Measurements from ENCODE around the gene NLN.

Gene NLN

DNA sequence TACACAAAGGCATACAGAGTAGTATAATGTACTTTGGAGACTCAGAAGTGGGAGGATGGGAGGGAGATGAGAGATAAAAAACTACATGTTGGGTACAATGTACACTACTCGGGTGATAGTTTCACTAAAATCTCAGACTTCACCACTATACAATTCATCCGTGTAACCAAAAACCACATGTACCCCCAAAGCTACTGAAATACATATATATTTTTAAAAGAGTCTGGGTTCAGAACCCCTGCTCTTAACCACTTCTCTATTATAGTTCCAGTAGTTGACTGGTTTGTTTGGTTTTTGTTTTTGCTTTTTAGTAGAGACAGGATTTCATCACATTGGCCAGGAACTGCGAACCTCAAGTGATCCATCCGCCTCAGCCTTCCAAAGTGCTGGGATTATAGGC lies 22.7 kb upstream of the NLN start:
- CTCF ChIA-PET = interaction anchor here (0.5 kb wide), 1 partner anchor 229 kb away, joined by 4 read pairs; no protein-coding TSS in a partner anchor
- POLR2A ChIA-PET = no interaction called here
- no peak for TF ChIP-seq ZNF776 (tag by site-specific recombination; IDR thresholded peaks at IDR 0.05; ENCODE audit: borderline replicate concordance)
- TF ChIP-seq, protein P1, sequence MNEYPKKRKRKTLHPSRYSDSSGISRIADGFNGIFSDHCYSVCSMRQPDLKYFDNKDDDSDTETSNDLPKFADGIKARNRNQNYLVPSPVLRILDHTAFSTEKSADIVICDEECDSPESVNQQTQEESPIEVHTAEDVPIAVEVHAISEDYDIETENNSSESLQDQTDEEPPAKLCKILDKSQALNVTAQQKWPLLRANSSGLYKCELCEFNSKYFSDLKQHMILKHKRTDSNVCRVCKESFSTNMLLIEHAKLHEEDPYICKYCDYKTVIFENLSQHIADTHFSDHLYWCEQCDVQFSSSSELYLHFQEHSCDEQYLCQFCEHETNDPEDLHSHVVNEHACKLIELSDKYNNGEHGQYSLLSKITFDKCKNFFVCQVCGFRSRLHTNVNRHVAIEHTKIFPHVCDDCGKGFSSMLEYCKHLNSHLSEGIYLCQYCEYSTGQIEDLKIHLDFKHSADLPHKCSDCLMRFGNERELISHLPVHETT (tag by site-specific recombination; IDR thresholded peaks at IDR 0.05) = no peak
- TF ChIP-seq ZNF529 (tag by site-specific recombination; IDR thresholded peaks at IDR 0.05; ENCODE audit: insufficient replicate concordance) = no peak
- no peak for TF ChIP-seq ZNF248 (tag by site-specific recombination; IDR thresholded peaks at IDR 0.05)
- no peak for TF ChIP-seq KLF9 (tag by site-specific recombination; IDR thresholded peaks at IDR 0.05; ENCODE audit: low read depth)
- TF ChIP-seq ZNF426 (tag by site-specific recombination; IDR thresholded peaks at IDR 0.05) = no peak
- no peak for TF ChIP-seq ZNF274 (IDR thresholded peaks at IDR 0.05; ENCODE audit: low read length)
- no peak for TF ChIP-seq ZNF274 (tag by site-specific recombination; IDR thresholded peaks at IDR 0.05; ENCODE audit: borderline replicate concordance)
- TF ChIP-seq, protein P2, sequence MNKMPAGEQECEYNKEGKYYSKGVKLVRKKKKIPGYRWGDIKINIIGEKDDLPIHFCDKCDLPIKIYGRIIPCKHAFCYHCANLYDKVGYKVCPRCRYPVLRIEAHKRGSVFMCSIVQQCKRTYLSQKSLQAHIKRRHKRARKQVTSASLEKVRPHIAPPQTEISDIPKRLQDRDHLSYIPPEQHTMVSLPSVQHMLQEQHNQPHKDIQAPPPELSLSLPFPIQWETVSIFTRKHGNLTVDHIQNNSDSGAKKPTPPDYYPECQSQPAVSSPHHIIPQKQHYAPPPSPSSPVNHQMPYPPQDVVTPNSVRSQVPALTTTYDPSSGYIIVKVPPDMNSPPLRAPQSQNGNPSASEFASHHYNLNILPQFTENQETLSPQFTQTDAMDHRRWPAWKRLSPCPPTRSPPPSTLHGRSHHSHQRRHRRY (tag by site-specific recombination; IDR thresholded peaks at IDR 0.05) = no peak
- TF ChIP-seq ZNF394 (tag by site-specific recombination; IDR thresholded peaks at IDR 0.05; ENCODE audit: borderline replicate concordance) = no peak
- no peak for TF ChIP-seq ZXDB (tag by site-specific recombination; IDR thresholded peaks at IDR 0.05)
- TF ChIP-seq ZNF670 (tag by site-specific recombination; IDR thresholded peaks at IDR 0.05; ENCODE audit: low read depth) = no peak
- no peak for TF ChIP-seq ZBTB7A (tag by site-specific recombination; IDR thresholded peaks at IDR 0.05; ENCODE audit: low read depth)
- no peak for TF ChIP-seq ZNF37A (tag by site-specific recombination; IDR thresholded peaks at IDR 0.05)
- TF ChIP-seq, protein P3, sequence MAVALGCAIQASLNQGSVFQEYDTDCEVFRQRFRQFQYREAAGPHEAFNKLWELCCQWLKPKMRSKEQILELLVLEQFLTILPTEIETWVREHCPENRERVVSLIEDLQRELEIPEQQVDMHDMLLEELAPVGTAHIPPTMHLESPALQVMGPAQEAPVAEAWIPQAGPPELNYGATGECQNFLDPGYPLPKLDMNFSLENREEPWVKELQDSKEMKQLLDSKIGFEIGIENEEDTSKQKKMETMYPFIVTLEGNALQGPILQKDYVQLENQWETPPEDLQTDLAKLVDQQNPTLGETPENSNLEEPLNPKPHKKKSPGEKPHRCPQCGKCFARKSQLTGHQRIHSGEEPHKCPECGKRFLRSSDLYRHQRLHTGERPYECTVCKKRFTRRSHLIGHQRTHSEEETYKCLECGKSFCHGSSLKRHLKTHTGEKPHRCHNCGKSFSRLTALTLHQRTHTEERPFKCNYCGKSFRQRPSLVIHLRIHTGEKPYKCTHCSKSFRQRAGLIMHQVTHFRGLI (tag by site-specific recombination; IDR thresholded peaks at IDR 0.05) = no peak
- no peak for TF ChIP-seq ZNF548 (tag by site-specific recombination; IDR thresholded peaks at IDR 0.05)
- TF ChIP-seq GLIS2 (tag by site-specific recombination; IDR thresholded peaks at IDR 0.05) = no peak
- no peak for TF ChIP-seq ZNF791 (tag by site-specific recombination; IDR thresholded peaks at IDR 0.05)
- TF ChIP-seq ZNF621 (tag by site-specific recombination; IDR thresholded peaks at IDR 0.05) = no peak
- TF ChIP-seq SP7 (tag by site-specific recombination; IDR thresholded peaks at IDR 0.05) = no peak

DNA sequence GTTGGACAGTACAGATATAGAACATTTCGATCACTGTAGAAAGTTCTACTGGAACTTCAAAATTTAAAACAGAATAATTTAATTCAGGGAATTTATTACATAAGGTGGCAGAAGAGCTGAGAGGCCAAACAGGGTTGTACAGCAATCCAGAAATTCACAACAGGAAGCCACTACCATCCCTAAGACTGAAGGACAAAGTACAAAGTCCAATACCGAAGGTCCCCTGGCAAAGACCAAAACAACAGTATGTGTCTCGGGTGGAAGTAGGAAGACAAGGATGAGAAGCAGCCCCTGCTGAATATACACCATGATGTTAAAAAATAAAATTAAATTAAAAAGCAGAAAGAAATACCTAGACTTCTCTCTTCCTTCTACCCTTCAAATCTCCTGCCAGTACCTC lies 20.0 kb upstream of the NLN start:
- Histone ChIP-seq H3K27ac (ENCODE audit: extremely low read depth, low read depth, low read length) (no peak overlapping the region), H3K9me3 (ENCODE audit: control insufficient read depth, insufficient read depth, low read depth, low read length) (no peaks in the 10 kb centered on the region), H3K4me3 (ENCODE audit: low read depth, low read length) (no peak overlapping the region), H3K36me3 (ENCODE audit: control insufficient read depth in 2 of 2, insufficient read depth in 1 of 2, low read length in 2 of 2) (peaks cover 36 to 57% of the 10 kb centered on the region in 2 experiments), H3K4me1 (ENCODE audit: control insufficient read depth, insufficient read depth, low read length) (no peaks in the 10 kb centered on the region)
- CTCF ChIA-PET = no interaction called here
- POLR2A ChIA-PET = no interaction called here
- TF ChIP-seq FEZF1 (tag by site-specific recombination; IDR thresholded peaks at IDR 0.05) = no peak
- no peak for TF ChIP-seq ZNF112 (tag by site-specific recombination; IDR thresholded peaks at IDR 0.05)
- no peak for TF ChIP-seq KLF8 (tag by site-specific recombination; IDR thresholded peaks at IDR 0.05)

More for the DNA sequence above, 22.7 kb upstream of the NLN start:
- Histone ChIP-seq H3K27ac (ENCODE audit: extremely low read depth, low read depth, low read length) (no peak overlapping the region), H3K9me3 (ENCODE audit: control insufficient read depth, insufficient read depth, low read depth, low read length) (no peaks in the 10 kb centered on the region), H3K36me3 (ENCODE audit: control insufficient read depth in 2 of 2, insufficient read depth in 1 of 2, low read length in 2 of 2) (peaks cover 22 to 67% of the 10 kb centered on the region in 2 experiments), H3K4me1 (ENCODE audit: control insufficient read depth, insufficient read depth, low read length) (no peaks in the 10 kb centered on the region), H3K4me3 (ENCODE audit: low read depth, low read length) (no peak overlapping the region)
